OCI-LY7 (cell line): ENCODE results near the gene GALNT7. TPM values are rescaled to one million over a fixed set of nuclear protein-coding genes. Genes with fewer than 3 reads are reported as not detected.

Source experiments
- BruUV-seq: library from RNA; stranded (reverse); fragments of 400-500 nt; replicated peaks from 2 replicates; lab custom pipeline; 2021; lab: Mats Ljungman, UMichigan
- CTCF ChIA-PET: fragments of 300-600 bp; sonication (Branson Sonifier 250); formaldehyde crosslinking; loops from one replicate; lab custom pipeline; 2022; ENCODE audit warnings: antibody characterized with exemption; ENCODE audit not compliant: unreplicated experiment; lab: Charles Lee
- POLR2A ChIA-PET: fragments of 300-600 bp; sonication (Branson Sonifier 250); formaldehyde crosslinking; loops from one replicate; lab custom pipeline; 2022; ENCODE audit warnings: antibody characterized with exemption; lab: Charles Lee
- DNase-seq: peaks from one replicate; pipeline ENCODE4 v3.0.0-alpha.2; 2015; ENCODE audit warnings: low spot score
- H2AFZ ChIP-seq: fragments of 200-600 bp; sonication (generic), shearing (Covaris generic); 2 replicates; pipeline ENCODE4 v1.6.1; 2014; ENCODE audit warnings: mild to moderate bottlenecking, antibody characterized with exemption, low read length, moderate library complexity
- H3K27ac ChIP-seq: fragments of 200-600 bp; sonication (generic); 2 replicates; pipeline ENCODE4 v1.5.1; 2014; ENCODE audit warnings: mixed run types, low read depth, mild to moderate bottlenecking, moderate library complexity, low read length, inconsistent platforms; ENCODE audit not compliant: poor library complexity, severe bottlenecking
- H3K36me3 ChIP-seq: fragments of 200-600 bp; sonication (generic); 2 replicates; pipeline ENCODE4 v1.6.1; 2014; ENCODE audit warnings: mild to moderate bottlenecking, antibody characterized with exemption, low read length, moderate library complexity, mixed read lengths; ENCODE audit not compliant: insufficient read depth
- H3K4me1 ChIP-seq: fragments of 200-600 bp; sonication (generic); 2 replicates; pipeline ENCODE4 v1.5.1; 2014; ENCODE audit warnings: mild to moderate bottlenecking, low read length; ENCODE audit not compliant: insufficient read depth, poor library complexity, severe bottlenecking
- H3K4me2 ChIP-seq: fragments of 200-600 bp; sonication (generic); 2 replicates; pipeline ENCODE4 v1.6.1; 2014; ENCODE audit warnings: mild to moderate bottlenecking, low read length
- H3K4me3 ChIP-seq: fragments of 200-600 bp; sonication (generic); 2 replicates; pipeline ENCODE4 v1.5.1; 2014; ENCODE audit warnings: mild to moderate bottlenecking, low read depth, low read length; ENCODE audit not compliant: poor library complexity, severe bottlenecking
- H3K79me2 ChIP-seq: fragments of 200-600 bp; sonication (generic); 2 replicates; pipeline ENCODE4 v1.6.1; 2016; ENCODE audit warnings: low read depth, mild to moderate bottlenecking, low read length, moderate library complexity, mixed read lengths; ENCODE audit not compliant: insufficient read depth
- H3K9me2 ChIP-seq: fragments of 200-600 bp; sonication (generic); 2 replicates; pipeline ENCODE4 v1.6.1; 2016; ENCODE audit warnings: mild to moderate bottlenecking, low read length, mixed read lengths; ENCODE audit not compliant: insufficient read depth
- H3K9me3 ChIP-seq: fragments of 200-600 bp; sonication (generic); 2 replicates; pipeline ENCODE4 v1.6.1; 2014; ENCODE audit warnings: mild to moderate bottlenecking, mixed run types, low read length, mixed read lengths
- H4K20me1 ChIP-seq: fragments of 200-600 bp; sonication (generic); 2 replicates; pipeline ENCODE4 v1.6.1; 2014; ENCODE audit warnings: mild to moderate bottlenecking, antibody characterized with exemption, low read length, moderate library complexity, mixed read lengths; ENCODE audit not compliant: insufficient read depth
- EZH2phosphoT487 ChIP-seq: fragments of 200-600 bp; sonication (generic); IDR thresholded peaks from 2 replicates; pipeline ENCODE4 v1.6.1; 2018; ENCODE audit warnings: low read depth, borderline replicate concordance, mild to moderate bottlenecking, mixed run types, antibody characterized with exemption, low read length, moderate library complexity, mixed read lengths
- intact Hi-C: fragments of 100-400 bp; cut with micrococcal nuclease; formaldehyde crosslinking; loops from one replicate; pipeline ENCODE4 v1.10.0; 2022; ENCODE audit not compliant: unreplicated experiment
- total RNA-seq, 2 experiments: library from RNA; depleted of rRNA in 1 of 2; stranded (reverse); fragments of >200 nt in 1 of 2; shearing (Covaris generic) in 1 of 2; gene quantifications; 2 replicates each; pipeline ENCODE4 v1.2.3, GENCODE V29; 2014 to 2022
- TF ChIP-seq, protein P1 (sequence below): fragments of 200-600 bp; sonication (generic); conservative IDR thresholded peaks from 2 replicates; pipeline ENCODE4 v1.5.1; 2014; ENCODE audit warnings: mild to moderate bottlenecking, antibody characterized with exemption, low read length, moderate library complexity, mixed read lengths

Gene GALNT7
- total RNA-seq, 2 experiments from 2014 or later: 20.3 to 34.4 TPM

DNA sequence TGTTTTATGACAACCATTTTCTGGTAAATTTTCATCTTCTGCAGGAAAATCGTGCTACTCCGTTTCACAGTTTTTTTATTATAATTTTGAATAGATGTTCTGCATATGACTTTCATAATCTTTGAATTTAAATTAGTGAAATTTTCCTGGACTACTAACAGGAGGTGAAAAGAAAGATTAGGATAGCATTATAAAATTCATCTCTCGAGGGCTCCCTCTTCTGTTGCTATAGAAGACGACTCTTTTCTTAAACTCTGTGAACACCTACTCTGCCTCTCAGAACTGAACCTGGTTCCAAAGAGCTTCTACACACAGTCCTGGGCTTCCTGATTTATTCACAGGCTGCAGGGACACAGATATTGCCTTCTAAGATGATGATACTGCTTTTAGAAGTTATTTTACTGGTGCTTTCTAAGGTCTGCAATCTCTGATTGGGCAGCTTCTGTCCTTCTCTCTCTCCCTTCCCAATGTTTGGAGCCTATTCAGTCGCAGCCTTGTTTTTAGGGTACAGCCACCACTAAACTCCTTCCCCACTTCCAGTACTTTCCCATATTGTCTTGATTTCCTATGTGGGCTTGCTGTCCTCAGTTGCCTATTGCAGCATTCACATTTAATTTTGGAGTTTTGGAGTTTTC, 192.1 kb downstream of the GALNT7 start:
- Histone ChIP-seq H3K4me3 (no peak overlapping the region), H3K79me2 (no peaks in the 10 kb centered on the region), H4K20me1 (no peaks in the 10 kb centered on the region), H3K4me2 (peak overlapping the region; percentile 49), H3K9me3 (no peaks in the 10 kb centered on the region), H3K27ac (no peak overlapping the region), H3K4me1 (peaks cover 22% of the 10 kb centered on the region), H3K36me3 (no peaks in the 10 kb centered on the region), H3K9me2 (no peaks in the 10 kb centered on the region), H2AFZ (peak overlapping the region; percentile 55)
- intact Hi-C loops: no loop called here
- TF ChIP-seq, protein P1, sequence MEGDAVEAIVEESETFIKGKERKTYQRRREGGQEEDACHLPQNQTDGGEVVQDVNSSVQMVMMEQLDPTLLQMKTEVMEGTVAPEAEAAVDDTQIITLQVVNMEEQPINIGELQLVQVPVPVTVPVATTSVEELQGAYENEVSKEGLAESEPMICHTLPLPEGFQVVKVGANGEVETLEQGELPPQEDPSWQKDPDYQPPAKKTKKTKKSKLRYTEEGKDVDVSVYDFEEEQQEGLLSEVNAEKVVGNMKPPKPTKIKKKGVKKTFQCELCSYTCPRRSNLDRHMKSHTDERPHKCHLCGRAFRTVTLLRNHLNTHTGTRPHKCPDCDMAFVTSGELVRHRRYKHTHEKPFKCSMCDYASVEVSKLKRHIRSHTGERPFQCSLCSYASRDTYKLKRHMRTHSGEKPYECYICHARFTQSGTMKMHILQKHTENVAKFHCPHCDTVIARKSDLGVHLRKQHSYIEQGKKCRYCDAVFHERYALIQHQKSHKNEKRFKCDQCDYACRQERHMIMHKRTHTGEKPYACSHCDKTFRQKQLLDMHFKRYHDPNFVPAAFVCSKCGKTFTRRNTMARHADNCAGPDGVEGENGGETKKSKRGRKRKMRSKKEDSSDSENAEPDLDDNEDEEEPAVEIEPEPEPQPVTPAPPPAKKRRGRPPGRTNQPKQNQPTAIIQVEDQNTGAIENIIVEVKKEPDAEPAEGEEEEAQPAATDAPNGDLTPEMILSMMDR: peak; percentile 75
- TF ChIP-seq EZH2phosphoT487: no peak
- CTCF ChIA-PET: no interaction called here
- peak; percentile 24 for DNase-seq
- POLR2A ChIA-PET: interaction anchor here (0.8 to 2.8 kb wide), 4 partner anchors 8 to 25 kb away, joined by 3 to 12 read pairs (median 4); partner anchors contain the start of gene HMGB2
- no TSS peak for BruUV-seq

DNA sequence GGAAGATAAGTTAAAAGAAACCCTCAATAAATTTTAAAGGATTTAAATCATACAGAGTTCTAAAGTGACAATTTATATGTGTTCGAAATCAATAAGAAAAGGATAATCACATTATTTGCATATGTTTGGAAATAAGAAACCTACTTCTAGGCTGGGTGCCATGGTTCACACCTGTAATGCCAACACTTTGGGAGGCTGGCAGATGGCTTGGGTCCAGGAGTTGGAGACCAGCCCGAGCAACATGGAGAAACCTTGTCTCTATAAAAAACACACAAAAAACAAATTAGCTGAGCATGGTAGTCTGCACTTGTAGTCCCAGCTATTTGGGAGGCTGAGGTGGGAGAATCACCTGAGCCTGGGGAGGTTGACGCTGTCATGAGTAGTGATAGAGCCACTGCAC, 194.1 kb downstream of the GALNT7 start:
- no peak for TF ChIP-seq EZH2phosphoT487
- TF ChIP-seq, protein P1: no peak
- intact Hi-C loops: no loop called here
- POLR2A ChIA-PET: interaction anchor here (0.7 to 13.3 kb wide), 5 partner anchors 8 to 823 kb away, joined by 3 to 336 read pairs (median 3); partner anchors contain the start of gene HMGB2
- Histone ChIP-seq H3K4me2 (no peak overlapping the region), H3K27ac (no peak overlapping the region), H3K79me2 (peaks cover 13% of the 10 kb centered on the region; the same call in 1 of the 2 replicates), H3K9me2 (no peaks in the 10 kb centered on the region), H3K4me1 (peaks cover 41% of the 10 kb centered on the region), H3K4me3 (no peak overlapping the region), H4K20me1 (no peaks in the 10 kb centered on the region), H3K9me3 (no peaks in the 10 kb centered on the region), H3K36me3 (no peaks in the 10 kb centered on the region), H2AFZ (no peak overlapping the region)
- BruUV-seq: no TSS peak
- DNase-seq: no peak
- CTCF ChIA-PET: no interaction called here
